Measurements from ENCODE around the gene SNAP47.

The SNAP47 gene

DNA sequence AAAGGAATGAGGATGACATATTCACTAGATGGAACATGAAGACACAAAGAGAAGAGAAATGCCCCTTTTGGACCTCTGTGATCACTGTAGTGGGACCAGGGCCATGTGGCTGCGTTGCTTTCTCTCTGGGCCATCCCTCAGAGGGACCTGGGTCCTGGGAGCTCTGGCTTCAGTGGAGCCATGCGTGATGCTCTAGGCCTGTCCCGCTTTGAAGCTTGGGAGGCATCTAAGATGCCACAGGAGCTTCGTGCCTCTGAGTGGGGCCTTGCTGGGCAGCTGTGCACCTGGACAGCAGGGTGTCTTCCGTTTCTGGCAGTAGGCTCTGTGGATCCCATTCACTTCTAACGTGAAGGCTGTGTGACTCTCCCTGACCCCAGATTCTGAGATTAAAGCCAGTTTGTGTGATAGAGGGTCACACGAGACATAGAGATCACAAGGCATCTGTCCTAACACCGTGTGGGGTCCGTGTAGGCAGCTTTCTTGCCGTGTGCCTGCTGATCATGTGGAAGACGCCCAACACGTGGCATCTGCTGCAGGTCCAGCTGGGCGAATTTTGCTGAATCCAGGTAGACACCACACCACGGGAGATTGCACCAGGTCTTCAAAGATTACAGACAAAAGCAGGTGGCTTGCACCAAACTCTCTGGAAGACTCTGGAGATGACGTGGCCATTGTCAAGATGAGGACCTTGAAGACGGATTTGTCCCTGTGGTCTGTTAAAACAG, 63.0 kb downstream of the SNAP47 start:
- TF ChIP-seq RAD21 (IDR thresholded peaks at IDR 0.05; ENCODE audit: low read depth) (no peak), REST (IDR thresholded peaks at IDR 0.05; ENCODE audit: low read depth) (no peak), NFIC (IDR thresholded peaks at IDR 0.05) (no peak), TCF12 (IDR thresholded peaks at IDR 0.05; ENCODE audit: low read depth) (no peak), YY1 (IDR thresholded peaks at IDR 0.05; ENCODE audit: low read depth) (no peak), USF1 (IDR thresholded peaks at IDR 0.05) (no peak), ZBTB7A (IDR thresholded peaks at IDR 0.05; ENCODE audit: low read depth) (no peak), TEAD4 (IDR thresholded peaks at IDR 0.05) (no peak), TAF1 (IDR thresholded peaks at IDR 0.05; ENCODE audit: low read depth) (no peak), CREB1 (IDR thresholded peaks at IDR 0.05; ENCODE audit: low read depth) (no peak), CEBPB (IDR thresholded peaks at IDR 0.05) (no peak), EP300 (IDR thresholded peaks at IDR 0.05; ENCODE audit: borderline replicate concordance) (no peak), EGR1 (IDR thresholded peaks at IDR 0.05) (no peak), FOXM1 (IDR thresholded peaks at IDR 0.05; ENCODE audit: borderline replicate concordance, low read depth) (no peak)
- TF ChIP-seq, protein P1, sequence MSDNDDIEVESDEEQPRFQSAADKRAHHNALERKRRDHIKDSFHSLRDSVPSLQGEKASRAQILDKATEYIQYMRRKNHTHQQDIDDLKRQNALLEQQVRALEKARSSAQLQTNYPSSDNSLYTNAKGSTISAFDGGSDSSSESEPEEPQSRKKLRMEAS (IDR thresholded peaks at IDR 0.05), result no peak

DNA sequence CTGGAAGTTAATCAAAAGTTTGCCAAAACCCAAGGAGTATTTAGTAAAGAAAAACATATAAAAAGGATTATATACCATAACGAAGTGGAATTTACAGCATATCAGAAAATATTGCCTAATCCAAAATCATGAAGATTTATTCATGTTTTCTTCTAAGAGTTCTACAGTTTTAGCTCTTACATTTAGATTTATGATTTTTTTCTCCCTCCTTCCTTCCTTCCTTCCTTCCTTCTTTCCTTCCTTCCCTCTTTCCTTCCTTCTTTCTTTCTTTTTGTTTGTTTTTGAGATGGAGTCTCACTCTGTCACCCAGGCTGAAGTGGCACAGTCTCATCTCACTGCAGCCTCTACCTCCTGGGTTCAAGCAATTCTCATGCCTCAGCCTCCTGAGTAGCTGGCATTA, 64.5 kb downstream of the SNAP47 start:
- no peak for TF ChIP-seq RAD21 (IDR thresholded peaks at IDR 0.05; ENCODE audit: low read depth)
- TF ChIP-seq TEAD4 (IDR thresholded peaks at IDR 0.05), result no peak
- TF ChIP-seq NFIC (IDR thresholded peaks at IDR 0.05), result no peak
- no peak for TF ChIP-seq CREB1 (IDR thresholded peaks at IDR 0.05; ENCODE audit: low read depth)
- no peak for TF ChIP-seq ZBTB7A (IDR thresholded peaks at IDR 0.05; ENCODE audit: low read depth)
- TF ChIP-seq CEBPB (IDR thresholded peaks at IDR 0.05), result no peak

GRCh38 chr1:227803933-227804332, 68.7 kb downstream of the SNAP47 start:
- TF ChIP-seq CEBPB (IDR thresholded peaks at IDR 0.05) (no peak), TEAD4 (IDR thresholded peaks at IDR 0.05) (no peak), EP300 (IDR thresholded peaks at IDR 0.05; ENCODE audit: borderline replicate concordance) (no peak), CREB1 (IDR thresholded peaks at IDR 0.05; ENCODE audit: low read depth) (no peak), ZBTB7A (IDR thresholded peaks at IDR 0.05; ENCODE audit: low read depth) (no peak), REST (IDR thresholded peaks at IDR 0.05; ENCODE audit: low read depth) (no peak), NFIC (IDR thresholded peaks at IDR 0.05) (no peak), EGR1 (IDR thresholded peaks at IDR 0.05) (no peak), TCF12 (IDR thresholded peaks at IDR 0.05; ENCODE audit: low read depth) (no peak), FOXM1 (IDR thresholded peaks at IDR 0.05; ENCODE audit: borderline replicate concordance, low read depth) (no peak), YY1 (IDR thresholded peaks at IDR 0.05; ENCODE audit: low read depth) (no peak), TAF1 (IDR thresholded peaks at IDR 0.05; ENCODE audit: low read depth) (no peak), RAD21 (IDR thresholded peaks at IDR 0.05; ENCODE audit: low read depth) (no peak), USF1 (IDR thresholded peaks at IDR 0.05) (no peak)
- TF ChIP-seq, protein P1 (IDR thresholded peaks at IDR 0.05), result no peak

DNA sequence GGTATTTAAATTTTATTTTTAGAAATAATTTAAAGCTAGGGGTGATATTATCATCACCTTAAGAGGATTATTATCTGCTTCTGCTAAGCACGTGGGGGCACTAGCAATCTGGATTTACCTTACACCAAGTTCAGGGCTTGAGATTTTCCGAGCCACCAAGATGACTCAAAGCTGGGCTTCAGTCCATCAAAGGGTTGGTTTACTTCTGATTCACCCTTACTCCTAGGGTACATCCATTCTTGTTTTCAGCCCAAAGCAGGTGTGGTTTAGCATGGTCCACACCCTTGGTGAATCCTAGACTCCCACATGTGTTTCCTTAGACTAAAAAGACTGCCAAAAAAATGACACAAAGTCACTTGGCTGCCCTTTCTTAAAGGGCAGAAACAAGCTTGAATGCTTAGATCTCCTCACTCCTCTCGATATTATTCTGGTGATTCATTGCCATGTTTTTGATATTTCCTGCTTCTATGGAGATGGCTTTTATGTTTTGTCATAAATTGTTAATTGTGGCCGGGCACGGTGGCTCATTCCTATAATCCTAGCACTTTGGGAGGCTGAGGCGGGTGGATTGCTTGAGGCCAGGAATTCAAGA, 70.5 kb downstream of the SNAP47 start:
- TF ChIP-seq EP300 (IDR thresholded peaks at IDR 0.05; ENCODE audit: borderline replicate concordance), result 0 out of 2 replicates have a peak, but pooled peaks have one; percentile 15
- no peak for TF ChIP-seq CEBPB (IDR thresholded peaks at IDR 0.05)

- TF ChIP-seq EP300 (IDR thresholded peaks at IDR 0.05; ENCODE audit: borderline replicate concordance) (no peak), NFIC (IDR thresholded peaks at IDR 0.05) (no peak), RAD21 (IDR thresholded peaks at IDR 0.05; ENCODE audit: low read depth) (no peak), CEBPB (IDR thresholded peaks at IDR 0.05) (no peak), TCF12 (IDR thresholded peaks at IDR 0.05; ENCODE audit: low read depth) (no peak), ZBTB7A (IDR thresholded peaks at IDR 0.05; ENCODE audit: low read depth) (no peak), REST (IDR thresholded peaks at IDR 0.05; ENCODE audit: low read depth) (no peak)
- TF ChIP-seq, protein P1 (IDR thresholded peaks at IDR 0.05), result no peak
Measured at GRCh38 chr1:227808566-227808965, 73.3 kb downstream of the SNAP47 start.
